Stimulated activated CD8-positive, alpha-beta memory T cell treated with anti-CD3 and anti-CD28 coated beads, Interleukin-12 subunit alpha, Interleukin-12 subunit beta, amount 100 ng/mL, for 4 hours (primary cell): Measurements from ENCODE around the gene RIOX2.
"Not testable (repeated sequence)": the region's sequence is repeated elsewhere in the genome, so short reads cannot be mapped to it uniquely, and the experiment has no call there.

Experiments used
- DNase-seq: peaks from one replicate; pipeline ENCODE4 v3.0.0-alpha.2; 2020; ENCODE audit warnings: low read depth

RIOX2 gene

DNA sequence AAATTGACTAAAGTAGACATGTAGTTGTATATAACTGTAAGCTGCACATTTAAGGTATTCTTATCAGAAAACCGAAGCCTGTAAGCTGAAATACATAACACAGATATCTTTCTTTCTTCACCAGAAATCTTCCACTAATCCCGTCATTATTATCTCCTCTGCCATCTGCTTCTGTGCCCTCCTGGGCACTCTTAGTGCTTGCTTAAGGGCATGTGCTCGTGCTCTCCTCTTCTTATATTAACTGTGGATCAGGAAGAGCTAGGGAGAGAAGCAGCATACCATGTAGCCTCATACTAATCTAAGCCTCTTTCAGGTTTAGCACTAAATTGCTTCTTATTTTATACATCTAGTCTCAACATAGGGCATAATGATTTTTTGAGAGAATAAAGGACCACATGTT is 60.8 kb downstream of the RIOX2 start:
- DNase-seq = no peak

GRCh38 chr3:97910931-97911351 is 61.3 kb downstream of the RIOX2 start:
- DNase-seq = no peak

DNA sequence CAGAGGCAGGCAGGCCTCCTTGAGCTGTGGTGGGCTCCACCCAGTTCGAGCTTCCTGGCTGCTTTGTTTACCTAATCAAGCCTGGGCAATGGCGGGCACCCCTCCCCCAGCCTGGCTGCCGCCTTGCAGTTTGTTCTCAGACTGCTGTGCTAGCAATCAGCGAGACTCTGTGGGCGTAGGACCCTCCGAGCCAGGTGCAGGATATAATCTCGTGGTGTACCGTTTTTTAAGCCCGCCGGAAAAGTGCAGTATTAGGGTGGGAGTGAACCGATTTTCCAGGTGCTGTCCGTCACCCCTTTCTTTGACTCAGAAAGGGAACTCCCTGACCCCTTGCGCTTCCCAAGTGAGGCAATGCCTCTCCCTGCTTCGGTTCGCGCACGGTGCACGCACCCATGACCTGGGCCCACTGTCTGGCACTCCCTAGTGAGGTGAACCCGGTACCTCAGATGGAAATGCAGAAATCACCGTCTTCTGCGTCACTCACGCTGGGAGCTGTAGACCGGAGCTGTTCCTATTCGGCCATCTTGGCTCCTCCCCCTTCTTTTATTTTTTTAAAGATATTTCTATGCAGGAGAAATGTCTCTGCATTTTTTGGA is 61.9 kb downstream of the RIOX2 start:
- DNase-seq = not testable (repeated sequence)

DNA sequence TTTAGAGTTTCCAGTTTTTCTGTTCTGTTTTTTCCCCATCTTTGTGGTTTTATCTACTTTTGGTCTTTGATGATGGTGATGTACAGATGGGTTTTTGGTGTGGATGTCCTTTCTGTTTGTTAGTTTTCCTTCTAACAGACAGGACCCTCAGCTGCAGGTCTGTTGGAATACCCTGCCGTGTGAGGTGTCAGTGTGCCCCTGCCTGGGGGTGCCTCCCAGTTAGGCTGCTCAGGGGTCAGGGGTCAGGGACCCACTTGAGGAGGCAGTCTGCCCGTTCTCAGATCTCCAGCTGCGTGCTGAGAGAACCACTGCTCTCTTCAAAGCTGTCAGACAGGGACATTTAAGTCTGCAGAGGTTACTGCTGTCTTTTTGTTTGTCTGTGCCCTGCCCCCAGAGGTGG is 62.4 kb downstream of the RIOX2 start:
- DNase-seq = not testable (repeated sequence)

- no peak for DNase-seq
Observed at GRCh38 chr3:97901313-97902248, 70.7 kb downstream of the RIOX2 start.

- no peak for DNase-seq
Observed at GRCh38 chr3:97899331-97899730, 72.9 kb downstream of the RIOX2 start.

- DNase-seq = no peak
Observed at GRCh38 chr3:97896547-97896946, 75.7 kb downstream of the RIOX2 start.

DNA sequence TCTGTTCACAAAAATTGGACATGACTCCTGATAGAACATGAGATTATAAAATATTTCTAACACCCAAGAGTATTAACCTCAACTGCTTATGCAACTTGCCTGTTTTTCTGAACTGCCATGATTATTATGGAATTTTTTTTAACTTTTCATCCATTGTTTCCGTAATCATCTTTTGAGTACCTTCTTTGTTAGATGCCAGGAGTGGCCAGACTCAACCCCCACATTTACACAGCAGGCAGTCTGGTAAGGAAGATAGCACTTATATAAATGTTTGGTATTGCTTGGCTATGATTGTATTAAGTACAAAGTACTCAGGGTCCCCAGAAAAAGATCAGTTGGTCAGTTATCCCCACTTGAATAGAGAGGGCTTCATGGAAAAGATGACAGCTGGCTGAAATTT is 76.1 kb downstream of the RIOX2 start:
- DNase-seq = no peak

DNA sequence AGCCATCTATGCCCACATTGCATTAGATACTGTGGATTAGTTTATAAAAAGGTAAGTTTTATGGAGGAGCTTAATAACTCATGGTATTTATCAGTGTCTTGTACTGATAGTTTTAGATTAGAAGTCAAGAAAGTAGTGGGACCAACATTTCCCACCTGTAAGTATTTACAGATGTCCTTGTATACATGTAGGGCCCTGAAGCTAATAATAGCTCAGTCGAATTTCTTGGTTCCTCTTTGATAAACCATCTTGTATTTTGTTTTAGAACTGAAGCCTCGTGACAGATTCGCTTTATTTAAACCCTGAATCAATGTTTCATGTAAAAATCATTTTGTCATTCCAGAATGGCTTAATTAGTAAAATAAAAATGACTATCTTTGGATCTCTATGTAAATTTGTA is 77.0 kb downstream of the RIOX2 start:
- DNase-seq = no peak

DNA sequence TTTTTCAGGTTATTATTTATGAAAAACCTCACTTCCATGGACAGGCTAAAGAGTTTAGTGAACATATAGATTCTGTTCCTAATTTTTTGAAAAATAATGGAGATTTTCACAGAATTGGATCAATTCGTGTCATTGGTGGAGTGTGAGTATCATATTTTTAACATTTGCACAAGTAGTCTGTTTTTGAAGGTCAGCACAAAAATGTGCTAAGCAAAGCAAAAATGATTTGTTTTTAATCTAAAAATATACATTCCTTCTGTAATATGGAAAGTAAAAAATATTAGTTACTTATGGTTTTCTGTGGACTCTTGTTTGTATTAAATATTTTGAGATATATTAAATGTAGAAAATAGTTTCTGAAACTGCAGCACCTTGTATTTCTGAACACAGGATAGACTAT is 79.4 kb downstream of the RIOX2 start:
- no peak for DNase-seq
